Cortex of kidney (tissue), 1 donor: ENCODE data around the gene EPHB1.
"Not testable (repeated sequence)": the region's sequence is repeated elsewhere in the genome, so short reads cannot be mapped to it uniquely, and the experiment has no call there.

Experiments used
- DNase-seq: peaks from one replicate; lab custom pipeline; 2025; lab: John Stamatoyannopoulos, UW

Gene EPHB1

GRCh38 chr3:135216659-135217058, 421.6 kb downstream of the EPHB1 start:
- no peak for DNase-seq

DNA sequence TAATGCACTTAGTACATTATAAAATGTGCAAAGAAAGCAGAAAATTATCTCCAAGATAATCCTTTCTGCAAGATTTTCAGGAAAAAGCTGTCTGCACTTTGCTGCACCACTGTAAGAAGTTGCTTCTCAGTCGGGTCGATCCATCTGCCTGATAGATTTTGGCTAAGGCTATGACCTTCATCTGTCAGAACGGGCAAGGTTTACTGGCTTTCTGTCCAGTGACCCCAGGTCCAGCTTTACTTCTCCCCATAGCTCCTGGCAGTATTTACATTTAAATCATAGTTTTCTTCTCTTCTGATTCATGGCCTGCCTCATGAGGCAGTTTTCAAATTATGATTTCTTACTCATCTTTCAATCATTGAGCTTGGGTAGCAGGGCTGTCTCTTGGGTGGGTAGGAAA, 422.7 kb downstream of the EPHB1 start:
- no peak for DNase-seq

GRCh38 chr3:135218304-135218703, 423.2 kb downstream of the EPHB1 start:
- no peak for DNase-seq

- DNase-seq: no peak
Observed at GRCh38 chr3:135218782-135219181, 423.7 kb downstream of the EPHB1 start.

DNA sequence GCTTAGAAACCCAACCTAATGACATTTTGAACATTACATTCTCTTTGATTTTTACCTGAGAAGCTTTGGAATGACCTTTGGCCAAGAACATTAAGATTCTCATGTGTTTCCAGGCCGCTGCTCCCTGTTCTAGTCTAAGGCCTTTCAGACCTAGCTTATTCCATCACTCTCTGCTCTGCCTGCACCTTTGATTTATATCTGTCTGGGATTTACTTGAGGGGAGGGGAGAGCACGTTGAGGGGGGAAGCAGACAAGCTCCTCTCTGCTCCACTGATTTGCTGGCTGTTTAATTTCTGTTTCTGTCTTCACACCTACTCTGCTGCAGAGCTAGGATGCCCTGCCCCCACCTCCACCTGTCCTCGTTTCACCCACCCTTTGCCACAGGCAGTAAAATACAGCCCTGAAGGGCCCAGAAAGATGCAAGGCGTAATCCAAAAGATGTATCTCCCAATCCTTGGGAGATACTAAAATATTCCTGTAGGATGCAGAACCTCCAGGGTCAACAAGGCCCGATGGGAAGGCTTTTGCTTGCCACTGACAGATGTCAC, 429.8 kb downstream of the EPHB1 start:
- DNase-seq: no peak

DNA sequence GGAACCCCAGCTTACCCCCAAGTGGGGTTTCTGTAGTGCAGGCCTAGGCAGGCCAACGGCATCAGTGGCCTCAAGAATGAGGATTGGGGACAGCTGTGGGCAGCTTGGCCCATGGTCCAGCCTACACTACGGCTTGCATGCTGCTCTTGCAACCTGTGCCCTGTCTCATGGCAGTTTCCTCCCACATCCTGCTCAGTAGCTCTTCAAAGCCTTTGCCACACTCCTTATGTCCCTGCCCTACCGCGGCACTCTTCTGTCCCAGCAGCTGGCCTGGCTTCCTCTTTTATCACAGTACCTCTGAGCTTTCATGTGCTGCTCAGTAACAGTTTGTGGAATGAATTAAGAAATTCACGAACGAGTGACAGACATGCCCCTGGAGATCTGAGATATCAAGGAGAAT, 431.0 kb downstream of the EPHB1 start:
- DNase-seq: no peak

DNA sequence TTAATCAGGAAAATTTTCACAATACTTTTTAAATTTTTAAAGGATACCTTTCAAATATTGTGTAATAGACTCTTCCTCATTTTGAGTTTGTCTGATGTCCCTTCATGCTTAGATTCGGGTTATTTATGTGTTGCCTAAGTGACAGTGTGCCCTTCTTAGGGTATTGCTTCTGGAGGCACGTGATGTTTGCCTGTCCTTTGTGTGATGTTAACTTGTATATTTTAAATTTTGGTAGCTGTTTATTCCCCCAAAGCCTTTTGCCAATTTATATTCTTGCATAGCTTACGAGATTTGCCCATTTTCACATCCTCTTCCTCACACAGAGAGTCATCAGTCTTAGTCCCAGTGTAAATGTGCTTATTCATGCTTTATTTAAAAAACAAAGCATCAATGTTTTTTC, 433.1 kb downstream of the EPHB1 start:
- no peak for DNase-seq

DNA sequence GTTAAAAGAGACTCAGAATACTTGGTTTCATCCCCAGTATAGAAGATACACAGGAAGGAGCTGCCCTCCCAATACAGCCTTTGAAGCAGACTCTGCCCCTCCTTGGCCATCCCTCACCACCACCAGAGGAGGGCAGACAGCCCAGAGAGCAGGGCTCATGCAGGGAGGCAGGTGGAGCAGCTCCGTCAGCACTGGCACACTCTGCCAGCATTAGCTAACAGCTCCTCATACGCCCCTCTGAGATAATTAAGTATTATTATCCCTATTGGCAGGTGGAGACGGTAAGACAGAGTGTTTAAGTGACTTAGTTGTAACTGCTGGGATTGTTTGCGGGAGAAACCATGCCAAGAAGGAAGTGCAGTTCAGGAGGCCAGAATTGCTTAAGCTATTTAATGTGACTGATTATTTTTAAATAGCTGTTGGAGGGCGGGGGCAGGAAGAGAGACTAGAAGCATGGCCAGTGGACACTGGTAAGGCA, 434.0 kb downstream of the EPHB1 start:
- no peak for DNase-seq

GRCh38 chr3:135231737-135232136, 436.7 kb downstream of the EPHB1 start:
- DNase-seq: no peak

- DNase-seq: no peak
Observed at GRCh38 chr3:135232226-135232625, 437.2 kb downstream of the EPHB1 start.

DNA sequence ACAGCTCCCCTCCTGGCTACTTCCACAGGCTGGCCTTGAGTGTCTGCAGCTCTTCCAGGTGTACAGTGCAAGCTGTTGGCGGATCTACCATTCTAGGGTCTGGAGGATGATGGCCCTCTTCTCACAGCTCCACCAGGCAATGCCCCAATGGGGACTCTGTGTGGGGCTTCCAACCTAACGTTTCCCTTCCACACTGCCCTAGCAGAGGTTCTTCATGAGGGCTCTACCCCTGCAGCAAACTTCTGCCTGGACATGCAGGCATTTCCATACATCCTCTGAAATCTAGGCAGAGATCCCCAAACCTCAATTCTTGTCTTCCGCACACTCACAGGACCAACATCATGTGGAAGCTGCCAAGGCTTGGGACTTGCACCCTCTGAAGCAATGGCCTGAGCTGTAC, 438.4 kb downstream of the EPHB1 start:
- not testable (repeated sequence) for DNase-seq

DNA sequence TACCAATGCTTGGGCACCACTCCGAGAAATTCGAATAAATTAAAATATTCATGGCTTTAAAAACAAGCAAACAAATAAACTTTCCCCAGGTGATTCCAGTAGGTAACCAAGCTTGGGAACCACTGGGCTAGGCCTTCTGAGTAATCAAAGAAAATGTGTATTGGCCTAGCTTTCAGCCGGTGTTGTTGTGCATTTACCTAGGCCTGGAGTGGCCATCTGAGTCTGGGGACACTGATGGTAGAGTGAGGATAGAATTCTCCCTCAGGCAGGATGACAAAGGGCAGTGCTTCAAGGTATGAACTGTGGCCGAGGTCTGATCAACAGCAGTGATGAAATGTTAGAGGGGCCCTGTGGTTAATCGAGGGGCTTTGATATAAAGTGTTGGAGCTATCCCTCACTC, 440.5 kb downstream of the EPHB1 start:
- no peak for DNase-seq

GRCh38 chr3:135237371-135238143, 442.5 kb downstream of the EPHB1 start:
- no peak for DNase-seq

GRCh38 chr3:135238236-135238830, 443.3 kb downstream of the EPHB1 start:
- no peak for DNase-seq

- DNase-seq: no peak
Observed at GRCh38 chr3:135238871-135239614, 444.0 kb downstream of the EPHB1 start.

GRCh38 chr3:135239615-135239884, 444.5 kb downstream of the EPHB1 start:
- DNase-seq: no peak

DNA sequence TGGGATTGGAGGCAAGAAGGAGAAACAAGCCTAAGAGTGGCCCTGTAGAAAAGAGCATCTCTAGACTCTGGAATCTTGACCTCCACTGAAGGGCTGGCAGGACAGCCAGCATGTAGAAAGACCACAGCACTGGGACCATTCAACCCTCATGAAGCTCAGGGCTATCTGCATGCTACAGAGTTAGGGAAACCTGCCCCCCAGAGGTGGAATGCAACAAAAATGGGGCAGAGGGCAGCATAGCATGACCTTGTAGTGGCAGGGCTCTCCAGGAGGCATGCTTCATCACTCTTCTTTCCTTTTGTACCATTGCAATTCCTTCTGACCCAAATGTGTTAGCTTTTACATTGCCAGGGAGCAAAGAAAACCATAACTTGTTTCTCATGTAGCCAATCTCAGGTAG, 445.4 kb downstream of the EPHB1 start:
- DNase-seq: no peak

DNA sequence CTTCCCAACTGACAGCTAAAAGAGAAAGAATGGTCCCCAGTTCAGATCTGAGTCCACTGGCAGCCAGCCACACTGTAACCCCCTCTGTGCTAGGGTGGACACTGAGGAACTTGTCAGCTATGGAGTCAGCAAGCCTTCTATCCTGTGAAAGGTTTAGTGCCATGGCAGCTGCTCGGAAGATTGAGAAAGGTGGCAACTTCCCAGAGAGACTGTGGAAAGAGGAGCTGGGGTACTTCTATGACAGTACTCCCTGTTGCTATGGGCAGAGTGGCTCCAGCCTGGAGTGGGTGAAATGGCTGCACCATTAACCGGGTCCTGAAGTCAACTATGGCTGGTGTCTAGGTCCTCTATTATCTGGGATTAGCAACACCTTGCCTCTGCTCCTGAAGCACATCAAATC, 447.2 kb downstream of the EPHB1 start:
- no peak for DNase-seq

DNA sequence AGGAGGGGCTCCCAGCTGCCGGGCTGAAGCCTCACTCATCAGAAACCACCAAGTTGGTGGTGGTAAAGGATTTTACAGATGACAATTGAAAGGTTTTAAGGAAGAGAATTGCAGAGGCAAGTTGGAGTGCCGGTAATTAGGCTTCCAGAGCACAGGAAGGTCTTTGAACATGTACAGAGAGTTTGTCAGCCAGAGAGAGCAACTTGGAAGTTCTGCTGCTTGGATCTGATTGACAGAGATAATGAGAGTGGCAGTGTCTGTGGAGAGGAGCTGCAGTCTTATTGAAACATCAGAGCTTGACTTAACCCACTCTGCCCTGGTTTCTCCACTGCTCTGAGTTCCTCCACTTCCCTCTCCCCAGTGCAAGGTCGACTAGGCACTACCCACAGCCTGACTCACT, 448.6 kb downstream of the EPHB1 start:
- no peak for DNase-seq

- no peak for DNase-seq
Observed at GRCh38 chr3:135246027-135246426, 451.0 kb downstream of the EPHB1 start.

DNA sequence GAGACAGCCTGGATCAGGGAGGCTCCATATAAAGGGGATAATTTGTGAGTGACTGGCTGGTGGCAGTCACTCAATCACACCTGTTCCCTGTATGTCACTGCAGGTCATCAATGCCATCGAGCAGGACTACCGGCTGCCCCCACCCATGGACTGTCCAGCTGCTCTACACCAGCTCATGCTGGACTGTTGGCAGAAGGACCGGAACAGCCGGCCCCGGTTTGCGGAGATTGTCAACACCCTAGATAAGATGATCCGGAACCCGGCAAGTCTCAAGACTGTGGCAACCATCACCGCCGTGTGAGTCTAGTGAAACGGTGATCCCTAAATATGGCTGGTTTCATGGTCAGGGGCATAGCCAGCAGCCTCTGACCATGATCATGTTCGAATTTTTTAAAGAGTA, 453.2 kb downstream of the EPHB1 start:
- no peak for DNase-seq

DNA sequence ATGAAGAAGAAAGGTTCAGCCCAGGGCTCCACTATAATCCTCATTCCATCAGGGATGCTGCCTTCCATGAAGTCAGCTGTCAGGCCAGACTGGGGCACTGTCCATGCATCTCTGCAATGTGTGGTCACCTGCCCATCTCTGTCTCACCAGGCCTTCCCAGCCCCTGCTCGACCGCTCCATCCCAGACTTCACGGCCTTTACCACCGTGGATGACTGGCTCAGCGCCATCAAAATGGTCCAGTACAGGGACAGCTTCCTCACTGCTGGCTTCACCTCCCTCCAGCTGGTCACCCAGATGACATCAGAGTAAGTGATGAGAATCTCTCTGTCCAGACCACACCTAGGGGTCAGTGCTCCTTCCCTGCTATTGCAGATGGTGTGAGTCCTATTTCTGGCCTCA, 454.1 kb downstream of the EPHB1 start:
- no peak for DNase-seq

- DNase-seq: no peak
Observed at GRCh38 chr3:135258916-135259315, 463.9 kb downstream of the EPHB1 start.
